GM23338 (cell line): ENCODE data around the gene HTRA2. TPM values are rescaled to one million over a fixed set of nuclear protein-coding genes. Genes with fewer than 3 reads are reported as not detected.

Source experiments
- ATAC-seq: fragments of 200-7000 bp; cut with Tn5 transposase; 3 replicates; pipeline ENCODE4 v1.9.1; 2020
- DNase-seq: peaks from one replicate; pipeline ENCODE4 v3.0.0-alpha.2; 2015; ENCODE audit warnings: low spot score
- H2AFZ ChIP-seq: fragments of 200-600 bp; sonication (generic); 2 replicates; pipeline ENCODE4 v1.8.0; 2016; ENCODE audit warnings: antibody characterized with exemption, mild to moderate bottlenecking, moderate library complexity
- H3F3A ChIP-seq: fragments of 200-600 bp; sonication (generic); replicated peaks from 2 replicates; pipeline ENCODE4 v1.8.0; 2017; ENCODE audit warnings: antibody characterized with exemption, mixed run types, low read depth
- H3K27ac ChIP-seq: fragments of 200-600 bp; sonication (generic); 2 replicates; pipeline ENCODE4 v1.6.1; 2016; ENCODE audit warnings: low read depth
- H3K27me3 ChIP-seq: fragments of 200-600 bp; sonication (generic); 2 replicates; pipeline ENCODE4 v1.8.0; 2016; ENCODE audit warnings: mild to moderate bottlenecking, mixed run types, moderate library complexity; ENCODE audit not compliant: insufficient read depth
- H3K36me3 ChIP-seq: fragments of 200-600 bp; sonication (generic); 2 replicates; pipeline ENCODE4 v1.8.0; 2016; ENCODE audit warnings: mild to moderate bottlenecking; ENCODE audit not compliant: insufficient read depth
- H3K4me1 ChIP-seq: fragments of 200-600 bp; sonication (generic); 2 replicates; pipeline ENCODE4 v1.8.0; 2016; ENCODE audit warnings: mild to moderate bottlenecking, moderate library complexity; ENCODE audit not compliant: insufficient read depth
- H3K4me2 ChIP-seq: fragments of 200-600 bp; sonication (generic); 2 replicates; pipeline ENCODE4 v1.7.1; 2017; ENCODE audit warnings: mixed run types
- H3K4me3 ChIP-seq: fragments of 200-600 bp; sonication (generic); 2 replicates; pipeline ENCODE4 v1.6.1; 2016; ENCODE audit warnings: mixed run types
- H3K79me2 ChIP-seq: fragments of 200-600 bp; sonication (generic); replicated peaks from 2 replicates; pipeline ENCODE4 v1.8.0; 2017; ENCODE audit warnings: mild to moderate bottlenecking; ENCODE audit not compliant: insufficient read depth
- H3K9me2 ChIP-seq: fragments of 200-600 bp; sonication (generic); 2 replicates; pipeline ENCODE4 v1.8.0; 2017; ENCODE audit not compliant: insufficient read depth
- H4K20me1 ChIP-seq: fragments of 200-600 bp; sonication (generic); replicated peaks from 2 replicates; pipeline ENCODE4 v1.8.0; 2017; ENCODE audit warnings: mild to moderate bottlenecking; ENCODE audit not compliant: insufficient read depth
- H3K27ac Mint-ChIP-seq: 2 replicates; pipeline ENCODE4 v1.8.0; 2020; ENCODE audit warnings: inconsistent platforms, mild to moderate bottlenecking, moderate library complexity, mixed read lengths
- H3K27me3 Mint-ChIP-seq: 3 replicates; pipeline ENCODE4 v1.8.0; 2022; ENCODE audit warnings: low read depth, mild to moderate bottlenecking, moderate library complexity, mixed read lengths, inconsistent platforms; ENCODE audit not compliant: insufficient read depth, poor library complexity
- H3K36me3 Mint-ChIP-seq: 3 replicates; pipeline ENCODE4 v1.8.0; 2021; ENCODE audit warnings: low read depth, mild to moderate bottlenecking, inconsistent platforms, moderate library complexity, mixed read lengths
- H3K4me1 Mint-ChIP-seq: 3 replicates; pipeline ENCODE4 v1.8.0; 2020; ENCODE audit warnings: mild to moderate bottlenecking, inconsistent platforms, mixed read lengths
- H3K4me3 Mint-ChIP-seq: 3 replicates; pipeline ENCODE4 v1.8.0; 2021; ENCODE audit warnings: moderate library complexity, mild to moderate bottlenecking, inconsistent platforms, mixed read lengths
- H3K9me3 Mint-ChIP-seq: 3 replicates; pipeline ENCODE4 v1.8.0; 2020; ENCODE audit warnings: moderate library complexity, mild to moderate bottlenecking, inconsistent platforms, mixed read lengths
- EZH2phosphoT487 ChIP-seq: fragments of 200-600 bp; sonication (generic); IDR thresholded peaks from one replicate; pipeline ENCODE4 v1.8.1; 2018; ENCODE audit warnings: antibody characterized with exemption; ENCODE audit not compliant: unreplicated experiment
- JUNB ChIP-seq: IDR thresholded peaks from one replicate; pipeline ENCODE4 v1.6.1; 2016; ENCODE audit warnings: antibody characterized with exemption; ENCODE audit not compliant: unreplicated experiment
- NANOG ChIP-seq: IDR thresholded peaks from 2 replicates; pipeline ENCODE4 v1.6.1; 2016; ENCODE audit warnings: antibody characterized with exemption, borderline replicate concordance
- POLR2AphosphoS5 ChIP-seq: IDR thresholded peaks from 2 replicates; pipeline ENCODE4 v1.6.1; 2016; ENCODE audit warnings: antibody characterized with exemption, low read depth
- STAT1 ChIP-seq: IDR thresholded peaks from one replicate; pipeline ENCODE4 v1.6.1; 2016; ENCODE audit warnings: antibody characterized with exemption; ENCODE audit not compliant: unreplicated experiment
- ZNF114 ChIP-seq: fragments of 250-450 bp; sonication (Bioruptor Pico); IDR thresholded peaks from 2 replicates; pipeline ENCODE4 v1.5.0; 2020; ENCODE audit warnings: mild to moderate bottlenecking, moderate library complexity
- polyA plus RNA-seq: library from polyadenylated mRNA; unstranded; fragments of >200 nt; fragmentation: Nextera tagmentation; extraction: Ambion mirVana; gene quantifications from 2 replicates; pipeline ENCODE4 v1.2.1, GENCODE V29; 2016
- total RNA-seq: library from RNA; depleted of rRNA; stranded (reverse); fragments of >200 nt; shearing (Covaris generic); gene quantifications from 2 replicates; pipeline ENCODE4 v1.2.3, GENCODE V29; 2014
- TF ChIP-seq, protein P1 (sequence below): IDR thresholded peaks from 2 replicates; pipeline ENCODE4 v1.6.1; 2016; ENCODE audit warnings: antibody characterized with exemption
- TF ChIP-seq, protein P2 (sequence below), 2 experiments: fragments of 200-600 bp in 1 of 2; sonication (generic) in 1 of 2; conservative IDR thresholded peaks; 2 replicates each; pipeline versions ENCODE4 v1.5.1 to v1.6.1; 2016 to 2017; ENCODE audit warnings: antibody characterized with exemption in 2 of 2, low read depth in 2 of 2, mild to moderate bottlenecking in 2 of 2, moderate library complexity in 1 of 2
- TF ChIP-seq, protein P3 (sequence below): IDR thresholded peaks from one replicate; pipeline ENCODE4 v1.6.1; 2018; ENCODE audit warnings: antibody characterized with exemption; ENCODE audit not compliant: unreplicated experiment

The HTRA2 gene
- total and polyA plus RNA-seq, 2 experiments from 2014 or later, result 17.8 to 19.7 TPM

DNA sequence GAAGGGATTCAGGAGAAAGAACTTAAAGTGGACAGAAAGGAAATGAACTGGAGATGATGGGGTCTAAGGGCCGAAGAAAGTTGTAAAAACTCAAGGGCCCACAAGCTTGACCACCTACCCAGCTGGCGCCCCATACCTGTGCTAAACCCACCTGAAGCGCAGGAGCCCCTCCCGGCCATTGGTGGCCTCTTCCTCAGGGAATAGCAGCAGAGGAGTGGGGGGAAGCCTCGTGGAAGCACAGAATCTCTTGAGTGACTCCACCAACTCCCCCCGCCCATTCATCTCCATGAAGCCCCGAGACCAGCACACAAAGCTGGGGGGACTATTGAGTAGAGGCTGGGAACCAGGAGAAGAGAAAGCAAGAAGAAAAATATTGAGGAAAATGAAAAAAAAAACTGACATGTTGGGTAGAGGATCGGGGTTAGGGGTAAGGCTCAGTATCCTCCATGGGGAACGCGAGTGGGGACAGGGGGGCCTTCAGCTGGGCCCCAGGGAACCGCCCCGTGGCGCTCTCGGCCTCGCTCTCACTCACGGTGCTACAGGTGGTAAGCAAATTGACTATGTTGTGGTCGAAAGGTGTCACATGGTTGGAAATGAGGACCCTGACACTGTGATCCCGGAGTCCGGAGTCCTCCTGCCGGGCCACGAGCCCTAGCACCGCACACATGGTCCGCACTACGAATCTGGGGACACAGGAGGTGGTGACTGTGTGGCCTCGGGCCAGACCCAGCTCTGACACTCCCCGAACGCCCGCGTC is 955 bp upstream of the HTRA2 start:
- H3K4me2 ChIP-seq, result peak overlapping the region; percentile 98
- DNase-seq (no peak), ATAC-seq (peak; percentile 6)
- H3K4me3 ChIP-seq, result peak overlapping the region; percentile 100
- peaks cover 18% of the 10 kb centered on the region for H3K79me2 ChIP-seq
- Mint-ChIP-seq H3K4me1 (peaks cover 19% of the 10 kb centered on the region), H3K27ac (peak overlapping the region; percentile 97), H3K27me3 (peaks cover 18% of the 10 kb centered on the region), H3K4me3 (peak overlapping the region; percentile 100), H3K36me3 (peaks cover 52% of the 10 kb centered on the region), H3K9me3 (no peaks in the 10 kb centered on the region)
- H2AFZ ChIP-seq, result peak overlapping the region; percentile 94; the same call in 1 of the 2 replicates
- peak overlapping the region; percentile 83; the same call in 1 of the 2 replicates for H3K27ac ChIP-seq
- TF ChIP-seq, protein P1, sequence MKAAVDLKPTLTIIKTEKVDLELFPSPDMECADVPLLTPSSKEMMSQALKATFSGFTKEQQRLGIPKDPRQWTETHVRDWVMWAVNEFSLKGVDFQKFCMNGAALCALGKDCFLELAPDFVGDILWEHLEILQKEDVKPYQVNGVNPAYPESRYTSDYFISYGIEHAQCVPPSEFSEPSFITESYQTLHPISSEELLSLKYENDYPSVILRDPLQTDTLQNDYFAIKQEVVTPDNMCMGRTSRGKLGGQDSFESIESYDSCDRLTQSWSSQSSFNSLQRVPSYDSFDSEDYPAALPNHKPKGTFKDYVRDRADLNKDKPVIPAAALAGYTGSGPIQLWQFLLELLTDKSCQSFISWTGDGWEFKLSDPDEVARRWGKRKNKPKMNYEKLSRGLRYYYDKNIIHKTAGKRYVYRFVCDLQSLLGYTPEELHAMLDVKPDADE, result no peak
- TF ChIP-seq, protein P2, sequence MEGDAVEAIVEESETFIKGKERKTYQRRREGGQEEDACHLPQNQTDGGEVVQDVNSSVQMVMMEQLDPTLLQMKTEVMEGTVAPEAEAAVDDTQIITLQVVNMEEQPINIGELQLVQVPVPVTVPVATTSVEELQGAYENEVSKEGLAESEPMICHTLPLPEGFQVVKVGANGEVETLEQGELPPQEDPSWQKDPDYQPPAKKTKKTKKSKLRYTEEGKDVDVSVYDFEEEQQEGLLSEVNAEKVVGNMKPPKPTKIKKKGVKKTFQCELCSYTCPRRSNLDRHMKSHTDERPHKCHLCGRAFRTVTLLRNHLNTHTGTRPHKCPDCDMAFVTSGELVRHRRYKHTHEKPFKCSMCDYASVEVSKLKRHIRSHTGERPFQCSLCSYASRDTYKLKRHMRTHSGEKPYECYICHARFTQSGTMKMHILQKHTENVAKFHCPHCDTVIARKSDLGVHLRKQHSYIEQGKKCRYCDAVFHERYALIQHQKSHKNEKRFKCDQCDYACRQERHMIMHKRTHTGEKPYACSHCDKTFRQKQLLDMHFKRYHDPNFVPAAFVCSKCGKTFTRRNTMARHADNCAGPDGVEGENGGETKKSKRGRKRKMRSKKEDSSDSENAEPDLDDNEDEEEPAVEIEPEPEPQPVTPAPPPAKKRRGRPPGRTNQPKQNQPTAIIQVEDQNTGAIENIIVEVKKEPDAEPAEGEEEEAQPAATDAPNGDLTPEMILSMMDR (conservative IDR thresholded peaks at IDR 0.05; ENCODE audit: low read depth in 2 of 2), result 0 out of 4 replicates have a peak, but pooled peaks of 1 of the 2 experiments have one; percentile 6
- H3K9me2 ChIP-seq, result no peaks in the 10 kb centered on the region
- H3K27me3 ChIP-seq, result no peaks in the 10 kb centered on the region
- H4K20me1 ChIP-seq, result peaks cover 9% of the 10 kb centered on the region; the same call in 1 of the 2 replicates
- H3K4me1 ChIP-seq, result peaks cover 7% of the 10 kb centered on the region; the same call in 1 of the 2 replicates
- H3K36me3 ChIP-seq, result peaks cover 11% of the 10 kb centered on the region
- 0 out of 2 replicates have a peak, but pooled peaks cover 12% of the 10 kb centered on the region for H3F3A ChIP-seq

DNA sequence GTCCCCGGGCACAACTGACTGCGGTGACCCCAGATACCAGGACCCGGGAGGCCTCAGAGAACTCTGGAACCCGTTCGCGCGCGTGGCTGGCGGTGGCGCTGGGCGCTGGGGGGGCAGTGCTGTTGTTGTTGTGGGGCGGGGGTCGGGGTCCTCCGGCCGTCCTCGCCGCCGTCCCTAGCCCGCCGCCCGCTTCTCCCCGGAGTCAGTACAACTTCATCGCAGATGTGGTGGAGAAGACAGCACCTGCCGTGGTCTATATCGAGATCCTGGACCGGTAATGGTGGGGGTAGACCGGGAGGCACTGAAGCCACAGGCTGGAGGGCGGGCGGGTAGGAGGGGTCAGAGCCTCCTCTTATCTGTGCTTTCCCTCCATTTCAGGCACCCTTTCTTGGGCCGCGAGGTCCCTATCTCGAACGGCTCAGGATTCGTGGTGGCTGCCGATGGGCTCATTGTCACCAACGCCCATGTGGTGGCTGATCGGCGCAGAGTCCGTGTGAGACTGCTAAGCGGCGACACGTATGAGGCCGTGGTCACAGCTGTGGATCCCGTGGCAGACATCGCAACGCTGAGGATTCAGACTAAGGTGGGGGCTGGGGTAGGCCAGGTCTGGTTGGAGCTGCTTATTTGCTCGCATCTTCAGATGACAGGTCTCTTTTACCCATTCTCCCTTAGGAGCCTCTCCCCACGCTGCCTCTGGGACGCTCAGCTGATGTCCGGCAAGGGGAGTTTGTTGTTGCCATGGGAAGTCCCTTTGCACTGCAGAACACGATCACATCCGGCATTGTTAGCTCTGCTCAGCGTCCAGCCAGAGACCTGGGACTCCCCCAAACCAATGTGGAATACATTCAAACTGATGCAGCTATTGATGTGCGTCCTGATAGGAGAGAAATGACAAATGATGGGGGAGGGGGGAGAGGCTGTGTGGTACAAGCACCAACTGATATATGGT is 780 bp downstream of the HTRA2 start:
- H4K20me1 ChIP-seq, result peaks cover 9% of the 10 kb centered on the region; the same call in 1 of the 2 replicates
- H3K36me3 ChIP-seq, result peaks cover 11% of the 10 kb centered on the region
- H3K79me2 ChIP-seq, result peaks cover 18% of the 10 kb centered on the region
- no peaks in the 10 kb centered on the region for H3K27me3 ChIP-seq
- Mint-ChIP-seq H3K9me3 (no peaks in the 10 kb centered on the region; the same call in 2 of the 3 replicates), H3K27me3 (peaks cover 18% of the 10 kb centered on the region), H3K4me3 (peak overlapping the region; percentile 100), H3K36me3 (peaks cover 55% of the 10 kb centered on the region), H3K27ac (no peak overlapping the region; the same call in 1 of the 2 replicates), H3K4me1 (peaks cover 19% of the 10 kb centered on the region)
- DNase-seq (peak; percentile 57), ATAC-seq (peak; percentile 23)
- H3K4me2 ChIP-seq, result peak overlapping the region; percentile 93
- peak overlapping the region; percentile 97 for H2AFZ ChIP-seq
- H3F3A ChIP-seq, result 0 out of 2 replicates have a peak, but pooled peaks cover 12% of the 10 kb centered on the region
- H3K9me2 ChIP-seq, result no peaks in the 10 kb centered on the region
- TF ChIP-seq STAT1, result no peak
- no peak for TF ChIP-seq NANOG
- TF ChIP-seq, protein P1, result no peak
- TF ChIP-seq EZH2phosphoT487, result no peak
- TF ChIP-seq ZNF114, result no peak
- no peak for TF ChIP-seq POLR2AphosphoS5
- no peak for TF ChIP-seq JUNB
- TF ChIP-seq, protein P2 (conservative IDR thresholded peaks at IDR 0.05; ENCODE audit: low read depth in 2 of 2), result no peak
- TF ChIP-seq, protein P3, sequence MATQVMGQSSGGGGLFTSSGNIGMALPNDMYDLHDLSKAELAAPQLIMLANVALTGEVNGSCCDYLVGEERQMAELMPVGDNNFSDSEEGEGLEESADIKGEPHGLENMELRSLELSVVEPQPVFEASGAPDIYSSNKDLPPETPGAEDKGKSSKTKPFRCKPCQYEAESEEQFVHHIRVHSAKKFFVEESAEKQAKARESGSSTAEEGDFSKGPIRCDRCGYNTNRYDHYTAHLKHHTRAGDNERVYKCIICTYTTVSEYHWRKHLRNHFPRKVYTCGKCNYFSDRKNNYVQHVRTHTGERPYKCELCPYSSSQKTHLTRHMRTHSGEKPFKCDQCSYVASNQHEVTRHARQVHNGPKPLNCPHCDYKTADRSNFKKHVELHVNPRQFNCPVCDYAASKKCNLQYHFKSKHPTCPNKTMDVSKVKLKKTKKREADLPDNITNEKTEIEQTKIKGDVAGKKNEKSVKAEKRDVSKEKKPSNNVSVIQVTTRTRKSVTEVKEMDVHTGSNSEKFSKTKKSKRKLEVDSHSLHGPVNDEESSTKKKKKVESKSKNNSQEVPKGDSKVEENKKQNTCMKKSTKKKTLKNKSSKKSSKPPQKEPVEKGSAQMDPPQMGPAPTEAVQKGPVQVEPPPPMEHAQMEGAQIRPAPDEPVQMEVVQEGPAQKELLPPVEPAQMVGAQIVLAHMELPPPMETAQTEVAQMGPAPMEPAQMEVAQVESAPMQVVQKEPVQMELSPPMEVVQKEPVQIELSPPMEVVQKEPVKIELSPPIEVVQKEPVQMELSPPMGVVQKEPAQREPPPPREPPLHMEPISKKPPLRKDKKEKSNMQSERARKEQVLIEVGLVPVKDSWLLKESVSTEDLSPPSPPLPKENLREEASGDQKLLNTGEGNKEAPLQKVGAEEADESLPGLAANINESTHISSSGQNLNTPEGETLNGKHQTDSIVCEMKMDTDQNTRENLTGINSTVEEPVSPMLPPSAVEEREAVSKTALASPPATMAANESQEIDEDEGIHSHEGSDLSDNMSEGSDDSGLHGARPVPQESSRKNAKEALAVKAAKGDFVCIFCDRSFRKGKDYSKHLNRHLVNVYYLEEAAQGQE, result no peak
- no peak overlapping the region for H3K27ac ChIP-seq
- peak overlapping the region; percentile 100 for H3K4me3 ChIP-seq
- peaks cover 7% of the 10 kb centered on the region; the same call in 1 of the 2 replicates for H3K4me1 ChIP-seq
